CD1c-positive myeloid dendritic cell (primary cell): ENCODE data around the gene CIAO3.

Source experiments
- DNase-seq: peaks from one replicate; pipeline ENCODE4 v3.0.0-alpha.2; 2016; ENCODE audit errors: extremely low spot score

Gene CIAO3

GRCh38 chr16:710500-711075, 30.2 kb downstream of the CIAO3 start:
- DNase-seq: no peak

- peak; percentile 50 for DNase-seq
Measured at GRCh38 chr16:709566-710499, 31.0 kb downstream of the CIAO3 start.

GRCh38 chr16:708959-709358, 31.8 kb downstream of the CIAO3 start:
- DNase-seq: no peak

GRCh38 chr16:708019-708418, 32.8 kb downstream of the CIAO3 start:
- DNase-seq: no peak

GRCh38 chr16:707062-707538, 33.7 kb downstream of the CIAO3 start:
- DNase-seq: no peak

GRCh38 chr16:706189-707061, 34.4 kb downstream of the CIAO3 start:
- DNase-seq: no peak

- no peak for DNase-seq
Measured at GRCh38 chr16:705431-706188, 35.2 kb downstream of the CIAO3 start, which contains the start of gene FBXL16. Gene FBXL16, minus strand, starts transcription at chr16:705801. Its CDS starts 8,396 bp downstream, at chr16:697405.

GRCh38 chr16:704552-705380, 36.0 kb downstream of the CIAO3 start:
- DNase-seq: no peak

GRCh38 chr16:704047-704446, 36.8 kb downstream of the CIAO3 start:
- DNase-seq: no peak

- DNase-seq: no peak
Measured at GRCh38 chr16:703406-703805, 37.4 kb downstream of the CIAO3 start.

- DNase-seq: no peak
Measured at GRCh38 chr16:702341-702740, 38.5 kb downstream of the CIAO3 start.

- peak; percentile 27 for DNase-seq
Measured at GRCh38 chr16:700684-701584, 39.9 kb downstream of the CIAO3 start.

- DNase-seq: no peak
Measured at GRCh38 chr16:698911-699671, 41.7 kb downstream of the CIAO3 start.

- DNase-seq: peak; percentile 54
Measured at GRCh38 chr16:695355-696089, 45.3 kb downstream of the CIAO3 start.

GRCh38 chr16:694863-695354, 45.9 kb downstream of the CIAO3 start:
- DNase-seq: no peak

- no peak for DNase-seq
Measured at GRCh38 chr16:694187-694862, 46.5 kb downstream of the CIAO3 start.

GRCh38 chr16:693766-694165, 47.0 kb downstream of the CIAO3 start:
- no peak for DNase-seq
